ENCODE results near the gene DTNBP1.

DNA sequence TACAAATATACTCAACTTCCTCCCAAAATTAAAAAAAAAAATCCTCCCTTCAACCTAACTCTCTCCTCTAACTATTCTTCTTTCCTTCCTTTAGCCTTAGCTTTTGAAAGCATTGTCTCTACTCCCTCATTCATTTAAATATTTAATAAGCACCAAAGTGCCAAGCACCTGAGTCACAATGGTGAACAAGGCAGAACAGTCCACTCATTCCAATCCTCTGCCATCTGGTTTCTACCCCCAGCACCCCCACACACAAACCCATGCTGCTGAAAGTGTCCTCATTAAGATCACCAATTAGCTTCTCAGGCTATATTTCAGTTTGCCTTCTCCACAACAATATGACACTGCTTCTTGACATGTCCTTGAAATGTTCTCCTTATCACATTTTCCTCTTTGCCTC lies 76.3 kb downstream of the DTNBP1 start:
- no peak for TF ChIP-seq EZH2 (IDR thresholded peaks at IDR 0.05; ENCODE audit: borderline replicate concordance, low read depth, low read length, poor library complexity, severe bottlenecking)
- TF ChIP-seq, protein P1, sequence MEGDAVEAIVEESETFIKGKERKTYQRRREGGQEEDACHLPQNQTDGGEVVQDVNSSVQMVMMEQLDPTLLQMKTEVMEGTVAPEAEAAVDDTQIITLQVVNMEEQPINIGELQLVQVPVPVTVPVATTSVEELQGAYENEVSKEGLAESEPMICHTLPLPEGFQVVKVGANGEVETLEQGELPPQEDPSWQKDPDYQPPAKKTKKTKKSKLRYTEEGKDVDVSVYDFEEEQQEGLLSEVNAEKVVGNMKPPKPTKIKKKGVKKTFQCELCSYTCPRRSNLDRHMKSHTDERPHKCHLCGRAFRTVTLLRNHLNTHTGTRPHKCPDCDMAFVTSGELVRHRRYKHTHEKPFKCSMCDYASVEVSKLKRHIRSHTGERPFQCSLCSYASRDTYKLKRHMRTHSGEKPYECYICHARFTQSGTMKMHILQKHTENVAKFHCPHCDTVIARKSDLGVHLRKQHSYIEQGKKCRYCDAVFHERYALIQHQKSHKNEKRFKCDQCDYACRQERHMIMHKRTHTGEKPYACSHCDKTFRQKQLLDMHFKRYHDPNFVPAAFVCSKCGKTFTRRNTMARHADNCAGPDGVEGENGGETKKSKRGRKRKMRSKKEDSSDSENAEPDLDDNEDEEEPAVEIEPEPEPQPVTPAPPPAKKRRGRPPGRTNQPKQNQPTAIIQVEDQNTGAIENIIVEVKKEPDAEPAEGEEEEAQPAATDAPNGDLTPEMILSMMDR (conservative IDR thresholded peaks at IDR 0.05; ENCODE audit: low read depth, low read length), result no peak

All from A673 (cell line).